Measurements from ENCODE around the gene SH3PXD2A.
A peak's percentile ranks its signal among the peaks of the same experiment; 100 is the strongest.
"Not testable (repeated sequence)": the region's sequence is repeated elsewhere in the genome, so short reads cannot be mapped to it uniquely, and the experiment has no call there.

SH3PXD2A gene

GRCh38 chr10:103668351-103669242, 186.8 kb downstream of the SH3PXD2A start:
- no peak for DNase-seq (ENCODE audit: low read depth in 1 of 2, low spot score in 1 of 2)

- no peak for DNase-seq (ENCODE audit: low read depth in 1 of 2, low spot score in 1 of 2)
These were observed 188.0 kb downstream of the SH3PXD2A start for GRCh38 chr10:103667356-103667755.

- DNase-seq (ENCODE audit: low read depth in 1 of 2, low spot score in 1 of 2), result no peak
These were observed 188.6 kb downstream of the SH3PXD2A start for GRCh38 chr10:103666762-103667150.

GRCh38 chr10:103666087-103666761, 189.2 kb downstream of the SH3PXD2A start:
- DNase-seq (ENCODE audit: low read depth in 1 of 2, low spot score in 1 of 2), result no peak

DNA sequence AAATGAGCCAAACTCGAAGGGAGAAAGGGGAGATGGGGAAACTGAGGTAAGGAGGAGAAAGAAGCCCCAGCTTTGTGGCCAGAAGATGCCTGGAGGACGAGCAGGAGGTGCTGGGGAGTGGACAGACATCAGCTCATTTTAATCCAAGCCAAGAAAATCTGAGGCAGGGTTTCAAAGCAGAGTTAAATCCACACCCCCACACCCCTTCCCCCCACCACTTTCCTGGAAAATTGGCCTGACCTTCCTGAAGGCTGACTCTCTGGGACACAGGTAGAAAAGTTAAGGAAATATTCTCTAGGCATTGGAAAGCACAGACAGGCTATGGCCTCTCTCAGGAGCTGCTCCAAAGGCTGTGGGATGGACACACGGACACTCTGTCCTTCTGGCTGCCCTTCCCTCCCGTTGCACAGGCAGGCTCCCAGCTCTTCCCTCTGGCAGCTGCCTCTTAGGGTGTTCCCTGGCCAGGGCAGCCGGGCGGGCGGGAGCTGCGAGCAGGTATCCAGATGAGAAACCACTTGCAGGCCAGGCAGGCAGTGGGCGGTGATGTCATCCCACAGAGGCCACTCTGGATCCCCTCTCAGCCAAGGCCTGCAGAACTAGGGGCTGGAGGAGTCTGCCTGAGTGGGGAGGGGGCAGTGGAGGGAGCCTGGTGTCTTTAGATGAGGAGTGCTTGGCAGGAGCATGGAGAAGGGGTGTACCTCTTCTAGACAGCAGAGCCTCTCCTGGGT, 190.1 kb downstream of the SH3PXD2A start:
- no peak for DNase-seq (ENCODE audit: low read depth in 1 of 2, low spot score in 1 of 2)

DNA sequence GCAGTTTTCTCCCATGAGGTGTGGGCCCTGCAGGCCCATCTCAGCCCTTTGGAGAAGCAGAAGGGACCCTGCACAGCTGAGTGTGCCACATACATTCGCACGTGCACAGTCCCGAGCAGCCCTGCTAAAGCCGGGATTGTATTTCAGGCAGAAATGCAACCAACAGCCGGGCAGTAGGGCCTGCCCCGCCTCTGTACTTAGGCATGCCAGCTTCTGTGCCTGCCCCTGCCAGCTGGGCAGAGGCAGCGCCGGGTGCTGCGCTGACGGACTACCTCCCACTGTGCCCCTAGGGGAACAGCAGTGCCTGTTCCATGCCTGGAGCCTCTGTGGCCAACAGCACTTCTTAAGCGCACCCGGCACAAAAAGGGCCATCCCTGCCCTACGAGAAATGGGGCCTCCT, 191.6 kb downstream of the SH3PXD2A start:
- DNase-seq (ENCODE audit: low read depth in 1 of 2, low spot score in 1 of 2), result no peak

DNA sequence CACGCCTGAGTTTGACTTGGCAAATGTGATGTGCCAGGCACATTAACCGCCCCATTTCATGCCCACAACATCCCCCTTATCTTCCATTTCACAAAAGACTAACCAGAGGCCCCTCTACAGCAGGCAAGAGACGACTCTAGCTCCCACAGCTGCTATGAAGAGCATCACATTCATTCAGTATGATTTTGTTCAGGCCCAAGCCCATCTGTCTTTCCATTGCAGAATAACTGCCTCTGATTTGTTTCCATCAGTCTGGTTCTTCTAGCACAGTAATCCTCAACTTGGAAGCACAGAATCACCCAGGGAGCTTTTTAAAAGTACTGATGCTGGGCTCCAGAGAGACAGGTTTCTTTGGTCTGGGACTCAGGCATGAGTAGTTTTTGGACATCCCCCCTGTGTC, 192.1 kb downstream of the SH3PXD2A start:
- DNase-seq (ENCODE audit: low read depth in 1 of 2, low spot score in 1 of 2), result no peak

- DNase-seq (ENCODE audit: low read depth in 1 of 2, low spot score in 1 of 2), result not testable (repeated sequence)
These were observed 192.7 kb downstream of the SH3PXD2A start for GRCh38 chr10:103662704-103663103.

- no peak for DNase-seq (ENCODE audit: low read depth in 1 of 2, low spot score in 1 of 2)
These were observed 194.0 kb downstream of the SH3PXD2A start for GRCh38 chr10:103661198-103661950.

DNA sequence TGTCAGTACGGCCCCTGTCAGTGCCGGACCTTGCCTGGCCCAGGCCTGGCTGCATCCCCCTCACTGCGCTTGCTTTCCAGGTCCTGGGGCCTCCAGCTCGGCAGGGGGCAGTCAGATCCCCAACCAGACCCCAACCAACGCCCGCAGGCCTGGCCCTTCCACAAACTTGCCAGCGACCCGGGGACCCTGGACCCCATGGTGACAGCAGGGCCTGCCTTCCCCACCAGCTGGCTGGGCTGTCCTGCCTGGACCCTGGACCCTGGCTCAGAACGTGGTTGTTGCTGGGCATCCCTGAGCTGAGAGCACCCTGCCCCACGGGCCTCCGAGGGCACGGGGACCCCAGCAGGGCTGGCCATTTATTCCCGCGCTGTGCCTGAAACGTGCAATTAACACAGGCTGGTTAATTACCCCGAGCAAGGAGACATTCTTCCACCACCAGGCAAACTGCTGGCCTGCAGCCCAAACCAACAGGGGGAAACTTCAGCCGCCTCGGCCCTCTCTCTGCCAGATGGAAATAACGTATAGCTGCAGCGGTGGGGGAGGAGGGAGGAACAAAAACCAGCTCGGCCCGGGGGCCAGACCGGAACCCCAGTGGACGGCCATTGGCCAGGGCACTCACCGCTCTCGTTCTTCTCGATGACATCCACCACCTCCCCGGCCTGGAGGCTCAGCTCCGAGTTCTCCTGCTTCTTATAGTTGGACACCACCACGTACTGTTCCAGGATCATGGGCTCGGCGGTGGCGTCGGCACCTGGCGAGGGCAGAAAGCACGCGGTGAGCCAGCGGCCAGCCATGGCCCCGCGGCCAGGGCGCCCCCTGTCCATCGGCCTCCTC, 194.8 kb downstream of the SH3PXD2A start:
- no peak for DNase-seq (ENCODE audit: low read depth in 1 of 2, low spot score in 1 of 2)

- peak in 1 of 2 donors; percentile 20 for DNase-seq (ENCODE audit: low read depth in 1 of 2, low spot score in 1 of 2)
These were observed 195.6 kb downstream of the SH3PXD2A start for GRCh38 chr10:103659674-103660363.

DNA sequence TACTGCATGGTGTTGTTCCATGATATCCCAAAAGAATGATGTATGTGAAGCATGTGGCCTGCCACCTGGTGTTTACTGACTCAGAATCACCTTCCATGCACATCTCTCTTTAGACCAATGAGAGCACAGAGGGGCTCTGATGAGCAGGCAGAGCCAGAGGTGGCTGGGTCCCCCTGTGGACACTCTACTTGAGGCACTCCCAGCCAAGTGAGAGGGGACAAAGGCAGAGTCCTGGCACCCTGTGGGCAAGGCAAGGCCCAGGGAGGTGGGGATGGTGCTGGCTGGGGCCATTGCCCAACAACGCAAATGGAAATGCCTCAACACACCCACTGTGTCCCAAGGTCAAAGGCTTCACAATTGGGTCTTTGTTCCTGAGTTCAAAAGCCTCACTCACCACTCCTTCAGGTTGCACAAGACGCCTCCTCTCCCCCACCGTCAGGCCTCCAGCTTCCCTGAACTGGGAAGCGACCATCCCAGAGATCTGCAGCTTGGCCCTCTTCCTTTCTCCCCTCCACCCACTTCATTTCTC, 197.3 kb downstream of the SH3PXD2A start:
- DNase-seq (ENCODE audit: low read depth in 1 of 2, low spot score in 1 of 2), result no peak

- DNase-seq (ENCODE audit: low read depth in 1 of 2, low spot score in 1 of 2), result no peak
These were observed 198.2 kb downstream of the SH3PXD2A start for GRCh38 chr10:103657061-103657591.

- no peak for DNase-seq (ENCODE audit: low read depth in 1 of 2, low spot score in 1 of 2)
These were observed 200.5 kb downstream of the SH3PXD2A start for GRCh38 chr10:103654925-103655324.

- no peak for DNase-seq (ENCODE audit: low read depth in 1 of 2, low spot score in 1 of 2)
These were observed 201.8 kb downstream of the SH3PXD2A start for GRCh38 chr10:103653581-103654037.

GRCh38 chr10:103652599-103653281, 202.6 kb downstream of the SH3PXD2A start:
- no peak for DNase-seq (ENCODE audit: low read depth in 1 of 2, low spot score in 1 of 2)

GRCh38 chr10:103651783-103652476, 203.4 kb downstream of the SH3PXD2A start:
- DNase-seq (ENCODE audit: low read depth in 1 of 2, low spot score in 1 of 2), result no peak

DNA sequence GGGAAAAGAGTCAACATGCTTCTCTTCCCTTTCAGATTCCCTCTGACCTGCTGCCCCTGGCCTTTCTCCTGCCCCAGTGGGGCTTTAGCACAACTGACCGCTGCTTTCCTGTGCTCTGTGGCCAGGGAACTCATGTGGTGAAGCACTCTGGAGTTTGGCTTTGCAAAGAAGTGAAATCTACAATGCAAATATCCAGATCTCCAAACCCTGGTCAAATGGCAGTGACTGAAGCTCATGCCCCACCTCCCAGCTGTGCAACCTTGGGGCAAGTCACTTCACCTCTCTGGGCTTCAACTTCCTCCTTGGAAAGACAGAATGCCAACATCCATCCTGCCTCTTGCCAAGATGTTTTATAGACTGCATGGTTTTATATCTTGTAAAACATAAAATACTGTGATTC, 204.0 kb downstream of the SH3PXD2A start:
- DNase-seq (ENCODE audit: low read depth in 1 of 2, low spot score in 1 of 2), result no peak
